Measurements from ENCODE around the gene PPP1R9B.

GRCh38 chr17:50139185-50139783 is 11.2 kb downstream of the PPP1R9B start:
- no peak for TF ChIP-seq CTCF (IDR thresholded peaks at IDR 0.05; ENCODE audit: poor library complexity)
- no peak for TF ChIP-seq EZH2 (IDR thresholded peaks at IDR 0.05; ENCODE audit: borderline replicate concordance)

All from hepatocyte (in vitro differentiated cells).